ENCODE results near the gene MATN1.

MATN1 gene

DNA sequence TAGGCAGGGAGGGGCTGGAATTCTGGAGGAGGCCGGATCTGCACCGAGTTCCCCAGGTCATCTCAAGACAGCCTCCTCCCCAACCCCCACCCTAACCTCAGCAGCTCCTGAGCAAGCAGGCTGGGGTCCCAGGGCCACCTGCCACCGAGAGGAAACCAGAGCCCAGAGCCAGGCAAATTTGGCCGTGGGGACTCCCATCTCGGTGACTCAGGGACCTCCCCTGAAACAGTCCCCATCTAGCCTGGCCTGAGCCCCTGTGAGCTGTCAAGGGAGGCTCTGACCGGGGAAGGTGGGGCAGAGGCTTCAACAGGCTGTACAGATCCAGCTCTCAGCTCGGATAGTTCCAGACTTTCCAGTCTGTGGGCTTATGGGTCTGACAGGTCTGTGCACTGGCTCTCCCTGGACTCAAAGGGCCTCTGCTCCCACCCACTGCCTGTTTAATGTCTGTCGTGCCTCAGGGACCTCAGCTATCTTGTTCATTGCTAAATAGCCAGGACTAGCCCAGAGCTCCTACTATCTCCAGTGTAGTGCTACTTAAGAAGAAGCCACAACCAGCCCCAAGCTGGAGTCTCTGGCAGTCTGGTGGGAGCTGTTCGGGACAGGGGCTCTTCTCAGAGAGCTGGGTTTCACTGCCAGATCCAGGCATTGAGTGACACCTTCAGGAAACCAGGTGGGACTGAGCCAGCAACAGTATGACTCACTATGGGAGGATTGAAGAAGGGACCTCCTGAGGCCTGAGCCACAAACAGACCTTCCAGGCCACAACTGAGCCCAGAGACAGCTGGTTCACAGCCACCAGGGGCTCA is 25.6 kb downstream of the MATN1 start:
- peak; percentile 11 for DNase-seq
- TF ChIP-seq, protein P1, sequence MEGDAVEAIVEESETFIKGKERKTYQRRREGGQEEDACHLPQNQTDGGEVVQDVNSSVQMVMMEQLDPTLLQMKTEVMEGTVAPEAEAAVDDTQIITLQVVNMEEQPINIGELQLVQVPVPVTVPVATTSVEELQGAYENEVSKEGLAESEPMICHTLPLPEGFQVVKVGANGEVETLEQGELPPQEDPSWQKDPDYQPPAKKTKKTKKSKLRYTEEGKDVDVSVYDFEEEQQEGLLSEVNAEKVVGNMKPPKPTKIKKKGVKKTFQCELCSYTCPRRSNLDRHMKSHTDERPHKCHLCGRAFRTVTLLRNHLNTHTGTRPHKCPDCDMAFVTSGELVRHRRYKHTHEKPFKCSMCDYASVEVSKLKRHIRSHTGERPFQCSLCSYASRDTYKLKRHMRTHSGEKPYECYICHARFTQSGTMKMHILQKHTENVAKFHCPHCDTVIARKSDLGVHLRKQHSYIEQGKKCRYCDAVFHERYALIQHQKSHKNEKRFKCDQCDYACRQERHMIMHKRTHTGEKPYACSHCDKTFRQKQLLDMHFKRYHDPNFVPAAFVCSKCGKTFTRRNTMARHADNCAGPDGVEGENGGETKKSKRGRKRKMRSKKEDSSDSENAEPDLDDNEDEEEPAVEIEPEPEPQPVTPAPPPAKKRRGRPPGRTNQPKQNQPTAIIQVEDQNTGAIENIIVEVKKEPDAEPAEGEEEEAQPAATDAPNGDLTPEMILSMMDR (IDR thresholded peaks at IDR 0.05; ENCODE audit: low read depth, low read length) = peak; percentile 7; the same call in 1 of the 2 replicates
- H3K4me3 ChIP-seq (ENCODE audit: low read depth, low read length) = no peak overlapping the region
- no peaks in the 10 kb centered on the region for H3K36me3 ChIP-seq
- H3K27me3 ChIP-seq (ENCODE audit: insufficient read depth, low read depth, severe bottlenecking) = no peaks in the 10 kb centered on the region
- no peak overlapping the region for H3K27ac ChIP-seq
- H3K9me3 ChIP-seq (ENCODE audit: severe bottlenecking) = no peaks in the 10 kb centered on the region

DNA sequence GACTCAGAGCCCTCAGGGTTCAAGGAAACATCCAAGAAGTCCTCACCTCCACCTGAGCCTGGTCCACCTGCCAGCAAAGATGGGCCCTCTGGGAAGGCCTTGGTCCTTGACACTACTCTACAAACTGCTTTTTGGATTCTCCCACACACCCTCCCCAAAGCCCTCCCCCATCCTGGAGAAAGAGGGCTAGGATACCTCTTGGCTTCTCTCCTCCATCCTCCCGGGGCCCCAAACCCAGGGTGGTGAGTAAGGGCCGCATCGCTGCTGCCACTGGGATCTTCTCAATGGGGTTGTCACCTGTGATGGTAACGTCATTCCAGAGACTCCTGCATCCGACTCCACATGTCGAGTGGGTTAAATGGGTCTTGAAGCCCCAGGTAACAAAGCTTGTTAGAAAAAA is 26.6 kb downstream of the MATN1 start:
- DNase-seq = peak; percentile 3
- Histone ChIP-seq H3K27ac (no peak overlapping the region), H3K36me3 (no peaks in the 10 kb centered on the region), H3K4me3 (ENCODE audit: low read depth, low read length) (no peak overlapping the region), H3K9me3 (ENCODE audit: severe bottlenecking) (no peaks in the 10 kb centered on the region), H3K27me3 (ENCODE audit: insufficient read depth, low read depth, severe bottlenecking) (no peaks in the 10 kb centered on the region)
- TF ChIP-seq, protein P1 (IDR thresholded peaks at IDR 0.05; ENCODE audit: low read depth, low read length) = no peak

DNA sequence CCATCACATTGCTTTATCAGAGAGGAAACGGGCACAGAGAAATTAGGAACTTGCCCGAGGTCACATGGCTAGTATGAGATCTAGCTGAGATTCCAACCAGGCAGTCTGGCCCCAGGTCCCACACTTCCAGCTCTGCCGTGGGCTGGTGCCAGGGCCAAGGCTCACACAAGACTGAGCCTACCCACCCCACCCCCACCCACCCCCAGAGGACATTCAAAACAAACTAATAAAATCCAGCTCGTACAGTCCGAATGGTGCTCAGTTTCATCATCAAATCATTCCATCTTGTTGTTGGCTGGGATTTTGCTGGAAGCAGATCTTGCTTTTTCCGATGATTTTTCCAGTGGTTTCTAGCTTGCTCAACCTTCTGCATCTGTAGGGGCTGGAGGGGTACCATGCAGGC is 27.9 kb downstream of the MATN1 start:
- no peaks in the 10 kb centered on the region for H3K9me3 ChIP-seq (ENCODE audit: severe bottlenecking)
- no peak for DNase-seq
- no peaks in the 10 kb centered on the region for H3K36me3 ChIP-seq
- TF ChIP-seq, protein P1 (IDR thresholded peaks at IDR 0.05; ENCODE audit: low read depth, low read length) = no peak
- no peak overlapping the region for H3K4me3 ChIP-seq (ENCODE audit: low read depth, low read length)
- H3K27me3 ChIP-seq (ENCODE audit: insufficient read depth, low read depth, severe bottlenecking) = no peaks in the 10 kb centered on the region
- no peak overlapping the region for H3K27ac ChIP-seq

DNA sequence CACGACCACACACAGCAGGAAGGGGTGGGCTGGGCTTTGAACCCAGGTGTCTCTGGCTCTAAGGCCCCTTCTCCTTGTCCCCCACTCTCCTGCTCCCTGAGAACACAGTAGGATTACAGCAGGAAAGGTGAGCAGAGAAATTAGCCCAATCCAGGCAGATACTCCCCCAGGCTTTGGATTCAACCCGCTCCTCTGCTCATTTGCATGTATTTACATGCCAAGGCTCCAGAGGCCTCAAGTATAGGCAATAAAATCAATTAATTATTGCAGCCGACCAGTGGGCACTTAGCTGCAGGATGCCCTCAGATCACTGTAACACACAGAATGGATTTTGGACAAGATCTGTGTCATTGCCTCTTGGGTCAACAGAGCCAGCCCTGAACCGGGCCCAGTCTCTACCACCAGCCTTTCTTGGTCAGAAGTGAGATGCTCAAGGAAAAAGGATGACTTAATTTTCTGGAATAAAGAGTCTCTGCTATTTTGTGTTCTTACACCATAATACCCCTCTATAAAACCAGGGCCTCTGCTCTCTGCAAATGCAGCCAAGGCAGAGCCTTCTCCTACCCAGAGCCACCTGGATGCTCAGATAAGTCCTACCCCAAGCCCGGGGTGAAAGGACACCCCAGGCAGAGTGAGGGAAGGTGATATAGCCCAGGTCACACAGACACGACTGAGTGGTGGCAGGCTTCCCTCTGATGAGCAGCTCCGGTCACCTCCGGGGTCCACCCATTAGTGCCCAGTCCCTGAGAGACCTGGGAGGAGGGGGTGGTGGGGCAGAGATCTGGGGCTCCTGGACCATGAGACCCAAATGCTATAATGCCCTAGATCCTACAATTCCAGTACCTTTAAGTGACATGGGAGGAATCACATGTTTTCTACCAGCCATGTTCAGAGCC is 28.9 kb downstream of the MATN1 start:
- TF ChIP-seq, protein P1 (IDR thresholded peaks at IDR 0.05; ENCODE audit: low read depth, low read length) = no peak
- no peaks in the 10 kb centered on the region for H3K36me3 ChIP-seq
- no peak overlapping the region for H3K27ac ChIP-seq
- no peaks in the 10 kb centered on the region for H3K9me3 ChIP-seq (ENCODE audit: severe bottlenecking)
- H3K4me3 ChIP-seq (ENCODE audit: low read depth, low read length) = no peak overlapping the region
- H3K27me3 ChIP-seq (ENCODE audit: insufficient read depth, low read depth, severe bottlenecking) = no peaks in the 10 kb centered on the region
- peak; percentile 1 for DNase-seq

DNA sequence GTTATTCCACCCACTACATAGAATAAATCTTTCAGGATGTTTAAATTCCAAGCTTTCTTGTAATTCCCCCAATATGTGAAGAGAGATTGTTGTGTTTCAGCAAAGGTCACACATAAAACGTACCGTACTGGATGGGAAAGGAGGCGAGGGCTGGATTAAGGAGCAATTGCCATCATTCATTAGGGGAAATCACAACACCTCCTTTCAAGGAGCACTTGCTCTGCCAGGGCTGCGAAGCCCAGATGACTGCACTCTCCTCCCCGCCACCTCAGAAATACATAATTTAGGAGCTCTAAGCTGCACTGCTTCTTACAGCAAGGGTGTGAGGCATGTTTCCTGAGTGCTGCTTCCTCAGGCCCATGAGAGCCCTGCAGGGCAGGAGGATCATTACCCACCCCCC is 29.6 kb downstream of the MATN1 start:
- TF ChIP-seq, protein P1 (IDR thresholded peaks at IDR 0.05; ENCODE audit: low read depth, low read length) = no peak
- H3K27me3 ChIP-seq (ENCODE audit: insufficient read depth, low read depth, severe bottlenecking) = no peaks in the 10 kb centered on the region
- DNase-seq = no peak
- no peak overlapping the region for H3K27ac ChIP-seq
- H3K9me3 ChIP-seq (ENCODE audit: severe bottlenecking) = no peaks in the 10 kb centered on the region
- no peak overlapping the region for H3K4me3 ChIP-seq (ENCODE audit: low read depth, low read length)
- H3K36me3 ChIP-seq = no peaks in the 10 kb centered on the region

Data from WERI-Rb-1 (cell line).